PC-3 (cell line): Measurements from ENCODE around the gene EIF4G3. TPM values are rescaled to one million over a fixed set of nuclear protein-coding genes. Genes with fewer than 3 reads are reported as not detected.
A peak's percentile ranks its signal among the peaks of the same experiment; 100 is the strongest.

ENCODE experiments used
- ATAC-seq: fragments of 200-7000 bp; cut with Tn5 transposase; 2 replicates; pipeline ENCODE4 v1.9.1; 2020; ENCODE audit warnings: mild to moderate bottlenecking, moderate library complexity
- BruUV-seq: library from RNA; stranded (reverse); fragments of 400-500 nt; replicated peaks from 2 replicates; lab custom pipeline; 2021; lab: Mats Ljungman, UMichigan
- CTCF ChIA-PET: fragments of 300-600 bp; sonication (Branson Sonifier 250); formaldehyde crosslinking; loops from one replicate; lab custom pipeline; 2022; ENCODE audit warnings: antibody characterized with exemption; lab: Charles Lee
- POLR2A ChIA-PET: fragments of 300-600 bp; sonication (Branson Sonifier 250); formaldehyde crosslinking; loops from one replicate; lab custom pipeline; 2022; ENCODE audit warnings: antibody characterized with exemption; ENCODE audit not compliant: unreplicated experiment; lab: Charles Lee
- DNase-seq: peaks from one replicate; pipeline ENCODE4 v3.0.0-alpha.2; 2015
- H2AFZ ChIP-seq: fragments of 300-600 bp; sonication (generic); 2 replicates; pipeline ENCODE4 v1.6.0; 2016; ENCODE audit warnings: antibody characterized with exemption, low read length
- H3F3A ChIP-seq: fragments of 300-600 bp; sonication (generic); one replicate; pipeline ENCODE4 v1.6.0; 2017; ENCODE audit warnings: antibody characterized with exemption, low read length, control low read depth, mild to moderate bottlenecking; ENCODE audit not compliant: unreplicated experiment
- H3K27ac ChIP-seq: fragments of 300-600 bp; sonication (generic); 2 replicates; pipeline ENCODE4 v1.5.1; 2016; ENCODE audit warnings: mild to moderate bottlenecking, low read length
- H3K27me3 ChIP-seq: fragments of 300-600 bp; sonication (generic); 2 replicates; pipeline ENCODE4 v1.6.1; 2016; ENCODE audit warnings: low read length, mixed read lengths
- H3K36me3 ChIP-seq: fragments of 300-600 bp; sonication (generic); 2 replicates; pipeline ENCODE4 v1.6.1; 2016; ENCODE audit warnings: low read depth, mixed run types, low read length, mixed read lengths
- H3K4me1 ChIP-seq: fragments of 300-600 bp; sonication (generic); 2 replicates; pipeline ENCODE4 v1.5.1; 2016; ENCODE audit warnings: low read length; ENCODE audit not compliant: insufficient read depth
- H3K4me2 ChIP-seq: fragments of 300-600 bp; sonication (generic); 2 replicates; pipeline ENCODE4 v1.6.0; 2016; ENCODE audit warnings: low read length
- H3K4me3 ChIP-seq: fragments of 300-600 bp; sonication (generic); 2 replicates; pipeline ENCODE4 v1.5.1; 2016; ENCODE audit warnings: mild to moderate bottlenecking, low read length, mixed read lengths
- H3K79me2 ChIP-seq: fragments of 300-600 bp; sonication (generic); 2 replicates; pipeline ENCODE4 v1.6.1; 2017; ENCODE audit warnings: low read length, mixed read lengths
- H3K9ac ChIP-seq: fragments of 300-600 bp; sonication (generic); 2 replicates; pipeline ENCODE4 v1.6.0; 2016; ENCODE audit warnings: mild to moderate bottlenecking, low read length
- H3K9me2 ChIP-seq: fragments of 300-600 bp; sonication (generic); replicated peaks from 2 replicates; pipeline ENCODE4 v1.6.1; 2016; ENCODE audit warnings: mixed run types, low read length, mixed read lengths
- H3K9me3 ChIP-seq: fragments of 300-600 bp; sonication (generic); 2 replicates; pipeline ENCODE4 v1.6.1; 2016; ENCODE audit warnings: low read length, mixed read lengths
- H4K20me1 ChIP-seq: fragments of 300-600 bp; sonication (generic); 2 replicates; pipeline ENCODE4 v1.6.1; 2016; ENCODE audit warnings: low read length, mixed read lengths
- CTCF ChIP-seq: fragments of 300-600 bp; sonication (generic); conservative IDR thresholded peaks from 2 replicates; pipeline ENCODE4 v1.5.1; 2017; ENCODE audit warnings: antibody characterized with exemption, low read depth, mild to moderate bottlenecking, low read length
- EZH2 ChIP-seq: fragments of 300-600 bp; sonication (generic); IDR thresholded peaks from one replicate; pipeline ENCODE4 v1.6.1; 2017; ENCODE audit warnings: antibody characterized with exemption, mild to moderate bottlenecking, low read length; ENCODE audit not compliant: unreplicated experiment
- EZH2phosphoT487 ChIP-seq: fragments of 300-600 bp; sonication (generic); IDR thresholded peaks from 2 replicates; pipeline ENCODE4 v1.6.1; 2018; ENCODE audit warnings: mild to moderate bottlenecking, antibody characterized with exemption, low read length, borderline replicate concordance
- intact Hi-C: fragments of 100-400 bp; cut with micrococcal nuclease; formaldehyde crosslinking; loops from 2 replicates; pipeline ENCODE4 v1.9.0; 2023
- total RNA-seq: library from RNA; depleted of rRNA; stranded (reverse); fragments of >200 nt; gene quantifications from 2 replicates; pipeline ENCODE4 v1.2.3, GENCODE V29; 2014

The EIF4G3 gene
- total RNA-seq, 1 experiment from 2014 or later: 16.9 TPM

- no peaks in the 10 kb centered on the region for H3K36me3 ChIP-seq
- H3K27ac ChIP-seq: no peak overlapping the region
- H3K9me3 ChIP-seq: no peaks in the 10 kb centered on the region
- intact Hi-C loops: loop anchor here (10.0 kb wide), 1 partner anchor 65 kb away; no protein-coding TSS in a partner anchor
- BruUV-seq: no TSS peak
- no peaks in the 10 kb centered on the region for H3K79me2 ChIP-seq
- no peaks in the 10 kb centered on the region for H3K27me3 ChIP-seq
- ATAC-seq (no peak), DNase-seq (no peak)
- no peak overlapping the region for H2AFZ ChIP-seq
- H4K20me1 ChIP-seq: no peaks in the 10 kb centered on the region
- CTCF ChIA-PET: no interaction called here
- H3K4me3 ChIP-seq: no peak overlapping the region
- no peaks in the 10 kb centered on the region for H3K4me1 ChIP-seq
- no peak overlapping the region for H3K9ac ChIP-seq
- TF ChIP-seq EZH2: no peak
- no peak for TF ChIP-seq EZH2phosphoT487
- TF ChIP-seq CTCF: no peak
- H3K4me2 ChIP-seq: no peak overlapping the region
- no peaks in the 10 kb centered on the region for H3F3A ChIP-seq
- no peaks in the 10 kb centered on the region for H3K9me2 ChIP-seq
- POLR2A ChIA-PET: no interaction called here
Observed at GRCh38 chr1:21129407-21129806, 47.3 kb downstream of the EIF4G3 start.

- no peaks in the 10 kb centered on the region for H3K4me1 ChIP-seq
- no peaks in the 10 kb centered on the region for H3K79me2 ChIP-seq
- intact Hi-C loops: loop anchor here (10.0 kb wide), 1 partner anchor 62 kb away; no protein-coding TSS in a partner anchor
- no peak overlapping the region for H2AFZ ChIP-seq
- no peak overlapping the region for H3K27ac ChIP-seq
- CTCF ChIA-PET: no interaction called here
- POLR2A ChIA-PET: no interaction called here
- no peaks in the 10 kb centered on the region for H3K9me2 ChIP-seq
- no peaks in the 10 kb centered on the region for H3K27me3 ChIP-seq
- H3K4me3 ChIP-seq: no peak overlapping the region
- H3K9ac ChIP-seq: no peak overlapping the region
- ATAC-seq: no peak
- BruUV-seq: no TSS peak
- H3K9me3 ChIP-seq: no peaks in the 10 kb centered on the region
- DNase-seq: peak; percentile 13
- no peaks in the 10 kb centered on the region for H3F3A ChIP-seq
- H4K20me1 ChIP-seq: no peaks in the 10 kb centered on the region
- H3K36me3 ChIP-seq: no peaks in the 10 kb centered on the region
- TF ChIP-seq EZH2: no peak
- TF ChIP-seq CTCF: no peak
- TF ChIP-seq EZH2phosphoT487: no peak
- no peak overlapping the region for H3K4me2 ChIP-seq
Observed at GRCh38 chr1:21126324-21126723, 50.4 kb downstream of the EIF4G3 start.

- H3K4me3 ChIP-seq: no peak overlapping the region
- H3K4me2 ChIP-seq: no peak overlapping the region
- DNase-seq (no peak), ATAC-seq (no peak)
- H3K36me3 ChIP-seq: no peaks in the 10 kb centered on the region
- BruUV-seq: no TSS peak
- no peaks in the 10 kb centered on the region for H4K20me1 ChIP-seq
- intact Hi-C loops: loop anchor here (10.0 kb wide), 1 partner anchor 60 kb away; no protein-coding TSS in a partner anchor
- no peak overlapping the region for H2AFZ ChIP-seq
- no peak for TF ChIP-seq EZH2phosphoT487
- TF ChIP-seq CTCF: no peak
- no peak for TF ChIP-seq EZH2
- no peaks in the 10 kb centered on the region for H3K9me2 ChIP-seq
- no peaks in the 10 kb centered on the region for H3K79me2 ChIP-seq
- H3K9ac ChIP-seq: no peak overlapping the region
- H3K27me3 ChIP-seq: no peaks in the 10 kb centered on the region
- no peaks in the 10 kb centered on the region for H3K9me3 ChIP-seq
- H3K27ac ChIP-seq: no peak overlapping the region
- CTCF ChIA-PET: no interaction called here
- H3K4me1 ChIP-seq: no peaks in the 10 kb centered on the region
- POLR2A ChIA-PET: interaction anchor here (0.6 kb wide), 2 partner anchors 19 to 25 kb away, joined by 3 to 4 read pairs; no protein-coding TSS in a partner anchor
- H3F3A ChIP-seq: no peaks in the 10 kb centered on the region
Observed at GRCh38 chr1:21124846-21125245, 51.9 kb downstream of the EIF4G3 start.
